GM19099 (cell line): ENCODE measurements around the gene EVL.
A peak's percentile ranks its signal among the peaks of the same experiment; 100 is the strongest.

ENCODE experiments used
- POLR2A ChIP-seq: IDR thresholded peaks from 3 replicates; pipeline ENCODE4 v1.6.1; 2011; ENCODE audit warnings: low read depth; ENCODE audit not compliant: insufficient read length; ENCODE audit errors: extremely low read depth

The EVL gene

DNA sequence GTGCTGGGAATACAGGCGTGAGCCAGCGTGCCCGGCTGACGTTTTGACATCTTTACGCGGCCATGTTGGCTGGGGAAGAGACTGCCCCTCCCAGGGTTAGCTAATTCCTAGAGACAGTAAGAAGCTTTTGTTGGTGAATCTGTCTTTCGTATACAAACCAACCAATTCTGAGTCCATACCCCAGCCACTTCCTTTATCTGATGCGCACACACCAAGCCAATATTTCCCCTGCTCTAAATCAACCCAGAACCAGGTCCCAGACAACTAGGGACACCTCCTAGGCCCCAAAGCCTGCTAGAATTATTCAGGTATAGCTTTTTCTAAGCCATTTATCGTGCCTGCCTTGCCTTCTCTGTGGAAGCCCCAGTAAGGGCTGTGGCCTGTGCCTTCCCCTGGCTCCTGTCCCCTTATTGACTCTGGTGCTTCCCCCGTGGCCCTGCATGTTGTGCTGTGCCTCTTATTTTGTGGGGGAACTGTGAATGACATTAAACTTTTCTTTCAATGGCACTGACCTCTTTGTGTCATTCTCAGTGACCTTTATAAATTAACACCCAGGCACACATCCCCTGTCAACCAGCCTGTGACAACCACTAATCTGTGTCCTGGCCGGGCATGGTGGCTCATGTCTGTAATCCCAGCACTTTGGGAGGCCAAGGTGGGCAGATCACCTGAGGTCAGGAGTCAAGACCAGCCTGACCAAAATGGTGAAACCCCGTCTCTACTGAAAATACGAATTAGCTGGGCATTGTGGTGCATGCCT is 10.7 kb upstream of the EVL start:
- TF ChIP-seq POLR2A: no peak

- no peak for TF ChIP-seq POLR2A
Observed at GRCh38 chr14:100056431-100056830, 8.8 kb upstream of the EVL start.

GRCh38 chr14:100056964-100057795 is 8.0 kb upstream of the EVL start:
- TF ChIP-seq POLR2A: no peak

DNA sequence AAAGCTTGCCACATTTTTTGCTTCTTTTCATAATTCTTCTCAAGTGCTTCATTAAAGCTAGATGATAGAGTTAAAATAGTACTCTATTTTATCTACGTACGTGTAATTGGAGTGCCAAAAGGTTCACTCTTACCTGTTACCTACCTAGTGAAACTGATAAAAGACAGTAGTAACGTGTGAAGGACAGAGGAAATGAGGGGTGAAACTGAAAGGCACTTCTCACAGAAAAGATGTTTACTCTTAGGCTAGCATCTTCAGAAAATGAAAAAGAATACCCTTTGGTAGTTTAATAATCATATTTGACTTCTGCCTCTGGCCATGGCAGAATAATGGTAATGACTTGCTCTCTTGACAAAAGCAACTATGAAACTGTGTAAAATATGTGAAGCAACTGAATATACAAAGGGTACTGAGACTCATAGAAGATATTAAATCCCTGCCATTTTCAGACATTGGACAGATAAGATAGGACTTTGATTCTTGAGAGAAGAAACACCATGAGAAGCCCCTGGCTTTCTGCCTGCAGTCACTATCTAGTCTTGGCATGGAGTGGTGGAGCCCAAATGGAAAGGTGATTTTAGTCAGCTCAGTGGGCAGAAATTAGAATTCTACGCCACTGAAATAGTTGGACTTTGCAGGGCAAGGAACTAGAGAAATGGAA is 6.3 kb upstream of the EVL start:
- no peak for TF ChIP-seq POLR2A

- TF ChIP-seq POLR2A: no peak
Observed at GRCh38 chr14:100059438-100059781, 5.8 kb upstream of the EVL start.

- TF ChIP-seq POLR2A: no peak
Observed at GRCh38 chr14:100060760-100061159, 4.5 kb upstream of the EVL start.

- no peak for TF ChIP-seq POLR2A
Observed at GRCh38 chr14:100062590-100062989, 2.6 kb upstream of the EVL start.

GRCh38 chr14:100063314-100063941 is 1.8 kb upstream of the EVL start:
- TF ChIP-seq POLR2A: no peak

DNA sequence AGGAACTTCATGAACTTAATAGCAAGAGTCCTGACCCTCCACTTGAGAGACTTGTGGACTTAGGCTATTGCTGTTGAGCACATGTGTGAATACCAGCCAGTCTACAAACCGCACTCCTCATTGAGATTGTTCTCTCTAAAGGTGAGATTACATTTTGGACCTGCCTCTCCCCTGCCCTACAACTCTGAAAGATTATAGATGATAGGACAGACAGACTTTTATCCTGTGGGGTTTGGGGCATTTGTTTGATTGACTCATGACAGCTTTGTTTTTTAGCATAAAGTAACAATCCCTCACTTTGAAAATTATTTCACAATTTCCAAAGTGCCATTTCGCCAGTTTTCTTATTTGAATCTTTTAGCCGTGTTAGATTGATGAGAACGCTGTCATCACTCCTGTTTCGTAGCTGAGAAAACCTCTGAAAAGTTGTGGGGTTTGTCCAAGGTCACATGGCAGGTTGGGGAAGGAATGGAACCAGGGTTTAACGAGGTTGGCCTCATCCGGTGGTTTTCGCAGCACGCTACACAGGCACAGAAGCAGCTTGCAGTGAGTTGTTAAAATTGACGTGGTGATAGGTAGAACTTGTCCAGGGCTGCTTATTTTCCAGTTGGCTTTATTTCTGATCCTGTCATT is 836 bp downstream of the EVL start:
- TF ChIP-seq POLR2A: peak; percentile 58

DNA sequence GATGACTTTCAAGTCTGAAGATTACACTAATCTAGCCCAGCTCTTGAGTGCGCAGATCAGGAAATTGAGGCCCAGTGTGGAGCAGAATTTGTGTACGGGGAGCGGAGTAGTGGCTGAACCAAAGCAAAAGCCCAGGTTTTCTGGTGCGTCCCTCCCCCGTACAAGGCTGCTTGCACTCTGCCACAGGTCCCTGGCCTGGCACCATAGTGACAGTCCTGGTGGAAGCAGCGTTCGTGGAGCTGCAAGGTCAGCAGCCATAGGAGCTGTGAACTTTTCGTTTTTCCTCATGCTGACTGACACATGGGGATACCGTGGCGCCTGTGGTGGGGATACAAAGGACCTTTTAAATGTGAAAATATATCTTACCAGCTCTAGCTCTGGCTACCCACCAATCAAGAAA is 1.7 kb downstream of the EVL start:
- peak; percentile 44 for TF ChIP-seq POLR2A

DNA sequence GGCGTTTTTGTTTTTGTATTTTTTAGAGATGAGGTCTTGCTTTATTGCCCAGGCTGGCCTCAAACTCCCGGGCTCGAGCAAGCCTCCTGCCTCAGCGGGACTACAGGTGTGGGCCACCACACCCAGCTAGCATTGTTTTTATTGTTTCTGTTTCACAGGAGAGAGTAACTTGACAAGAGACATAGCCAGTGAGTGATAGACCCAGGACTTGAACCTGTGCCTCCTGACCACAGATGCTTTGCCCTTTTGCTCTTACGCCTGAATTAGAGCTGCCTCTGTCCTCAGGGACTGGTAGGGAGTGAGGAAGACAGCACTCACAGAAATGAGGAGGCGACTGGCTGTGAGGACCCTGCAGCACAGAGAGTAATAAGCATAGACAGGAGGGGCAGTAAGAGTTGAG is 2.3 kb downstream of the EVL start:
- no peak for TF ChIP-seq POLR2A

DNA sequence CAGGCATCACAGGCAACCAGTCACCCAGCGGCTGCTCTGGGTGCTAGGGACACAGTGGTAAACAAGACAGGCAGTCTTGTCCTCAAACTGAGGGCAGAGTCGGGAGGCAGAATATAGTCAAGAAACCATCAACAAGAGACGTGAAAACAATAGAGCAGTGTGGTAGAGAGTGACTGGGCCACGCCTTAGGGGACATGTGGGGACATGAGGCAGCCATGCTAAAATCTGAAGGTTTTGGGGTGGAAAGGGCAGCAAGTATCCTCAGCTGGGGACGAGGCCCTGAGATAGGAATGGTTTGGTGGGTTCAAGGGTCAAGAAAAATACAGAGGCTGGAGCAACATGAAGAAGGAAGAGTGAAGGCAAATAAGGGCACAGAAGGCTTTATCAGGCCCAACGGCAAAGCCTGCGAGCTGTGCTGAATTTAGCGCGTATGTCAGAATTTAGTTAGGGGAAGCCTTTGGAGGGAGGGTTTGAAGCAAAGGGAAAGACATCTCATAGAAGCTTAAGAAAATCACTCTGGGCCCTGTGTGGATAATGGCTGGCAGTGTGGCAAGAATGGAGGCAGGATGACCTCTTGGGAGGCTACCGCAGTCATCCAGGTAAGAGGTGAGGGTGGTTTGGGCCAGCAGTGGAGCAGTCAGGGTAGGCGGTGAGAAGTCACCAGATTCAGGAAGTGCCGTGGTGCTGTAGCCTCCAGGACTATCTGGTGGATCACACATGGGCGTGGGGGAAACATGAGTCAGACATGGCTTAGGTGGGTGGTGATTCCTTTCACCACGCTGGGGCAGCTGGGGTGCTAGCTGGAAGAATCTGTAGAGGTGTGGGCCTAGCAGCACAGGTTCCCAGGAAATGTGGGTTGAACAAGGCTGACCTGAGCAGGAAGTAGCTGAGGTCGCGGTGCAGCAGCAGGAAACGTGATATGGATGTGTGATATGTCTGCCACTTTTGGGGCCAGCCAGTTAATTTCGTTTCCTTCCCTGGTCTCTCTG is 3.0 kb downstream of the EVL start:
- peak; percentile 48 for TF ChIP-seq POLR2A

DNA sequence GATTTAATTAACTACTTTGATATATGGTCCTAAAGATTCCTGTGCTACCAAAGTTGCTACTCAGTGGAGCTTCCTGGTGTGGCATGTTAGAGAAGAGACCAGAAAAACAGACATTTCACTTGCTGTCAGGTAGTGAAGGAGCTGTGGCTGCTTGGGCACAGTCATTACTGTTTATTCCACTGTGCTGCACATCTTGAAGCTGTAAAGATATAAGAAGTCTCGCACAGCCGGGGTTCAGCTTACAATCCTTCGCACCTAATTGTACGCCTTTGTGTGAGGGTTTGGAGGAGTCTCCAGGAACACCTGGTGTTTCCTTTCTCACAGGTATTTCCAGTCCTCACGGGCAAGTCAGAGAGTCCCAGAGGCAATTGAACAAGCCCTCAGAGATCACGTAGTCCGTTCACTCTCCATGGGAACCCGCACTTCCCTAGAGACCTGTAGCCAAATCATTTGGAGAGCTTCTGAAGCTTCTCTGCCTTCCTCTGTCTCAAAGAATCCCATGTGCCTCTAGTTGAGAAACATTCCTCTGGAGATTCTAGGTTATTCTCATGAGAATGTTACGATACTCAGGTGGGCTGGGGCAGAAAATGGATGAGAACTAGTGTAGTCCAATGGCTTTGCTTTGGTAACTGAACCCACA is 4.1 kb downstream of the EVL start:
- TF ChIP-seq POLR2A: no peak
